ENCODE data around the gene MAS1.

The MAS1 gene

DNA sequence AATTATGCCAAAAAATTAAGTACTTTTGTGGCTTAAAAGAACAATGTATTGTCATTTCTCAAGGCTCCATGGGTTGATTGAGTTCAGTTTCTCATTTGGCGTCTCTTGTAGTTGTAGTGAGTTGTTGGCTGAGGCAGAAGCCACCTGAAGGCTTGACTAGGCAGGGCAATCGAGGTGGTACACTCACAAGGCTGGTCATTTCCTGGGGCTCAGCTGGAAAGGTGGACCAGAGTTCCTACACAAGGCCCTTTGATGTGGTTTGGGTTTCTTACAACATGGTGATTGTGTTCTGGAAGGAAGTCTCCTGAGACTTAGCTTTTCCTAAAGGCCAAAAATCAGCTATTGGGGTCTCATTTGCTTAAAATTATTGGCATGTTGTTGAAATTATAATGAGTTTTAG, 22.6 kb downstream of the MAS1 start:
- no peaks in the 10 kb centered on the region for H3K27me3 ChIP-seq (ENCODE audit: insufficient read depth, low read length, poor library complexity)
- H3K27ac ChIP-seq (ENCODE audit: low read depth, low read length): no peak overlapping the region
- H3K4me3 ChIP-seq (ENCODE audit: low read length): no peak overlapping the region
- DNase-seq: no peak
- no peak overlapping the region for H2BK120ac ChIP-seq (ENCODE audit: low read depth, low read length)
- no peak overlapping the region for H4K5ac ChIP-seq (ENCODE audit: low read length)
- H3K79me2 ChIP-seq (ENCODE audit: control insufficient read depth, insufficient read depth, low read length): no peaks in the 10 kb centered on the region
- no peak overlapping the region for H3K23ac ChIP-seq (ENCODE audit: low read length)
- no peak overlapping the region for H2BK5ac ChIP-seq (ENCODE audit: low read length)
- H3K4me2 ChIP-seq (ENCODE audit: low read length): no peak overlapping the region
- H2BK15ac ChIP-seq (replicated peaks; ENCODE audit: low read depth): no peak overlapping the region
- H3K18ac ChIP-seq (ENCODE audit: low read length): no peak overlapping the region
- H3K56ac ChIP-seq (ENCODE audit: low read length): no peak overlapping the region
- H2AK5ac ChIP-seq (ENCODE audit: low read length): no peak overlapping the region
- H4K8ac ChIP-seq (ENCODE audit: low read depth, low read length): no peak overlapping the region
- no CpG with 5 or more reads among the region's 2 CpGs for WGBS (ENCODE audit: extremely low coverage, insufficient coverage, low lambda C conversion rate)
- H3K4me1 ChIP-seq (ENCODE audit: control insufficient read depth, low read depth, low read length): no peaks in the 10 kb centered on the region
- no peak overlapping the region for H3K4ac ChIP-seq (ENCODE audit: low read depth, low read length)
- H3K9ac ChIP-seq (ENCODE audit: low read length): no peak overlapping the region
- H3K36me3 ChIP-seq (ENCODE audit: control insufficient read depth, insufficient read depth, low read length): no peaks in the 10 kb centered on the region
- no peaks in the 10 kb centered on the region for H3K79me1 ChIP-seq (ENCODE audit: low read length)

DNA sequence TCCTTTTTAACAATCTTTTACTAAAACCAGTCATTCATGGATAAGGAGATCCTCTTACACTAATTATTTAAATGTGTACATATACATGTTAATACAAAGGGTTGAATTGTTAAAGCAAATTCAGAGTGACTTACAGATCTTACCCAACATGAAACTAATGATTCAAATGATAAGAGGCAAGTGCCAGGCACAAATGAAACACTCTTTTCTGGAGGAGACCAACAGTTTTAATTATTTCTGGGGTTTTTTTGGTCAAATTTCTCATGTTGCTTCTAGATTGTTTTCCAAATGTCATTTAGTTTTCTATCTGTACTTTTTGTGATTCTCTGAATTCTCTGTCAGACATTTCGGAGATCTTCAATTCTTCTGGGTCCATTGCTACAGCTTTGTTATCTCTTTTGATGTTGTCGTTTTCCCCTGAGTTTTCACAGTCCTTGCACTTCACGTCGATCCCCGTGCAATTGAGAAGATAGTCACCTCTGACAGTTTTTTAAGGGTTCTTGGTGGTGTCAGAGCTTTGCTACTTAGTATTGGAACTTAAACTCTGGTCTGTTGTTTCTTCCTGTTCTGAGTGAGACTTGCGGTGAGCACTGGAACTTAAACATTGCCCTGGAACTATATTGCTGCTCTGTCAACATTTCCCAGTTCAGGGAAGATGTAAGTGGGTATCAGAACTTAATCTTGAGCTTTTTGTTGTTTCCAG, 23.2 kb downstream of the MAS1 start:
- Histone ChIP-seq H3K27me3 (ENCODE audit: insufficient read depth, low read length, poor library complexity) (no peaks in the 10 kb centered on the region), H3K79me2 (ENCODE audit: control insufficient read depth, insufficient read depth, low read length) (no peaks in the 10 kb centered on the region), H4K5ac (ENCODE audit: low read length) (no peak overlapping the region), H3K4me2 (ENCODE audit: low read length) (no peak overlapping the region), H3K23ac (ENCODE audit: low read length) (no peak overlapping the region), H3K4me3 (ENCODE audit: low read length) (no peak overlapping the region), H2AK5ac (ENCODE audit: low read length) (no peak overlapping the region), H3K56ac (ENCODE audit: low read length) (no peak overlapping the region), H3K79me1 (ENCODE audit: low read length) (no peaks in the 10 kb centered on the region), H3K27ac (ENCODE audit: low read depth, low read length) (no peak overlapping the region), H2BK5ac (ENCODE audit: low read length) (no peak overlapping the region), H3K4me1 (ENCODE audit: control insufficient read depth, low read depth, low read length) (no peaks in the 10 kb centered on the region), H3K9ac (ENCODE audit: low read length) (no peak overlapping the region), H3K18ac (ENCODE audit: low read length) (no peak overlapping the region), H3K36me3 (ENCODE audit: control insufficient read depth, insufficient read depth, low read length) (no peaks in the 10 kb centered on the region), H2BK120ac (ENCODE audit: low read depth, low read length) (no peak overlapping the region), H2BK15ac (replicated peaks; ENCODE audit: low read depth) (no peak overlapping the region), H3K4ac (ENCODE audit: low read depth, low read length) (no peak overlapping the region), H4K8ac (ENCODE audit: low read depth, low read length) (no peak overlapping the region)
- no peak for DNase-seq
- no CpG with 5 or more reads among the region's 6 CpGs for WGBS (ENCODE audit: extremely low coverage, insufficient coverage, low lambda C conversion rate)

DNA sequence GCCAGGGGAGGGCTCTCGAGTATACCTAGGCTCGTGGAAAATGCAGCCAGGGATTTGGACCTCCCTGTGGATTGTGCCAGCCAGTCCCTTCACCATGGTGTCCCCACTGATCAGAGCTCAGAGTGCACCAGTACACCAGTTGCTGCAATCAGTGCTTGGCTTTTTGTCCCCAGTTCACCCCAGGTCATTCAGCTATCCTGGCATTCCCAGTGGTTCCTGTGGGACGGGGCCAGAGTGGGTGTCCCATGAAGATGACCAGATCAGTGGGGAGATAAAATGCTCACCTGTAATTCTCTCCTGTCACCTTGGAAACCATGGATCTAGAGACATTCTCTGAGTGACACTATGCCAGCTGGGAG, 23.8 kb downstream of the MAS1 start:
- no CpG with 5 or more reads among the region's 3 CpGs for WGBS (ENCODE audit: extremely low coverage, insufficient coverage, low lambda C conversion rate)
- H3K27me3 ChIP-seq (ENCODE audit: insufficient read depth, low read length, poor library complexity): no peaks in the 10 kb centered on the region
- H3K9ac ChIP-seq (ENCODE audit: low read length): no peak overlapping the region
- no peak overlapping the region for H3K56ac ChIP-seq (ENCODE audit: low read length)
- H3K36me3 ChIP-seq (ENCODE audit: control insufficient read depth, insufficient read depth, low read length): no peaks in the 10 kb centered on the region
- H3K23ac ChIP-seq (ENCODE audit: low read length): no peak overlapping the region
- no peak overlapping the region for H3K18ac ChIP-seq (ENCODE audit: low read length)
- no peaks in the 10 kb centered on the region for H3K79me2 ChIP-seq (ENCODE audit: control insufficient read depth, insufficient read depth, low read length)
- no peak overlapping the region for H3K4me2 ChIP-seq (ENCODE audit: low read length)
- no peak overlapping the region for H2BK15ac ChIP-seq (replicated peaks; ENCODE audit: low read depth)
- H4K5ac ChIP-seq (ENCODE audit: low read length): no peak overlapping the region
- H3K4me1 ChIP-seq (ENCODE audit: control insufficient read depth, low read depth, low read length): no peaks in the 10 kb centered on the region
- DNase-seq: no peak
- no peak overlapping the region for H3K27ac ChIP-seq (ENCODE audit: low read depth, low read length)
- H3K4ac ChIP-seq (ENCODE audit: low read depth, low read length): no peak overlapping the region
- H3K4me3 ChIP-seq (ENCODE audit: low read length): no peak overlapping the region
- no peak overlapping the region for H4K8ac ChIP-seq (ENCODE audit: low read depth, low read length)
- H3K79me1 ChIP-seq (ENCODE audit: low read length): no peaks in the 10 kb centered on the region
- H2BK5ac ChIP-seq (ENCODE audit: low read length): no peak overlapping the region
- no peak overlapping the region for H2AK5ac ChIP-seq (ENCODE audit: low read length)
- no peak overlapping the region for H2BK120ac ChIP-seq (ENCODE audit: low read depth, low read length)

DNA sequence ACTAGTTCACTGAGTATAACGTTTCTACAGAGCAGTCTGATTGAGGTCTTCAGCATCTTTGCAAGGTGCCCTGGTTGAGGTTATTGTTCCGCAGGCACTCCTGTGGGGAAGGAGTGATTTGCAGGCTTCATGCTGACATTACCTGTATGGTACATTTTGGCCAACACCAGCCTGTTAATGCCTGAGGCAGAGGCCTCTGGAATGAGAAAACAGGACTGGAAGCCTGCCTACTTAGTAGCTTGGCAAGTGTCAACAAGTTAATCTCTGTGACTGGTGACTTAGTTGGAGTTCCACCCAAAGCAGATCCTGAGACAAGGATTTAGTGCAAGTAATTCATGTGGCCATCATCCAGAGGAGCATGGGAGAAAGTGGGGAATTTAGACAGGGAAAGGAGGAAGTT, 24.6 kb downstream of the MAS1 start:
- no peak overlapping the region for H3K23ac ChIP-seq (ENCODE audit: low read length)

DNA sequence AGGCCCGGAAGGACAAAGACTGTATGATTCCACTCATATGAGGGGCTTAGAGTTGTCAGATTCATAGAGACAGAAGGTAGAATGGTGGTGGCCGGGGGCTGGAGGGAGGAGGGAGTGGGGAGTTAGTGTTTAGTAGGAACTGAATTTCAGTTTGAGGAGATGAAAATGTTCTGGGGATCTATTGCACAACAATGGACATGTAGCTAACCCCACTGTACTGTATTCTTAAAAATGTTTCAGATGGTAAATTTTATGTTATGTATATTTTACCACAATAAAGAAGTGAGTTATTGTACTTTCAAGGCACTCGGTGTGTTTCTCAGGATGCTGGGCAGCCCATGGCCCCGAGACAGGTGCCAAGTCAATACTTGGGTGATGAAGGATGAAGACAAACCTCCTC, 25.4 kb downstream of the MAS1 start:
- H3K56ac ChIP-seq (ENCODE audit: low read length): no peak overlapping the region
- no peak overlapping the region for H4K5ac ChIP-seq (ENCODE audit: low read length)
- H3K18ac ChIP-seq (ENCODE audit: low read length): no peak overlapping the region
- no peak overlapping the region for H2BK15ac ChIP-seq (replicated peaks; ENCODE audit: low read depth)
- no peak overlapping the region for H2BK5ac ChIP-seq (ENCODE audit: low read length)
- no peak overlapping the region for H3K4ac ChIP-seq (ENCODE audit: low read depth, low read length)
- H3K23ac ChIP-seq (ENCODE audit: low read length): no peak overlapping the region
- H3K4me3 ChIP-seq (ENCODE audit: low read length): no peak overlapping the region
- no peak overlapping the region for H3K9ac ChIP-seq (ENCODE audit: low read length)
- no peaks in the 10 kb centered on the region for H3K4me1 ChIP-seq (ENCODE audit: control insufficient read depth, low read depth, low read length)
- H3K36me3 ChIP-seq (ENCODE audit: control insufficient read depth, insufficient read depth, low read length): no peaks in the 10 kb centered on the region
- H4K8ac ChIP-seq (ENCODE audit: low read depth, low read length): no peak overlapping the region
- no peaks in the 10 kb centered on the region for H3K27me3 ChIP-seq (ENCODE audit: insufficient read depth, low read length, poor library complexity)
- H2BK120ac ChIP-seq (ENCODE audit: low read depth, low read length): no peak overlapping the region
- DNase-seq: no peak
- H3K79me2 ChIP-seq (ENCODE audit: control insufficient read depth, insufficient read depth, low read length): no peaks in the 10 kb centered on the region
- H3K4me2 ChIP-seq (ENCODE audit: low read length): no peak overlapping the region
- no CpG with 5 or more reads among the region's 4 CpGs for WGBS (ENCODE audit: extremely low coverage, insufficient coverage, low lambda C conversion rate)
- no peak overlapping the region for H2AK5ac ChIP-seq (ENCODE audit: low read length)
- H3K79me1 ChIP-seq (ENCODE audit: low read length): no peaks in the 10 kb centered on the region
- H3K27ac ChIP-seq (ENCODE audit: low read depth, low read length): no peak overlapping the region

More for the DNA sequence above, 24.6 kb downstream of the MAS1 start:
- Histone ChIP-seq H4K5ac (ENCODE audit: low read length) (no peak overlapping the region), H4K8ac (ENCODE audit: low read depth, low read length) (no peak overlapping the region), H3K27ac (ENCODE audit: low read depth, low read length) (no peak overlapping the region), H3K36me3 (ENCODE audit: control insufficient read depth, insufficient read depth, low read length) (no peaks in the 10 kb centered on the region), H3K56ac (ENCODE audit: low read length) (no peak overlapping the region), H3K9ac (ENCODE audit: low read length) (no peak overlapping the region), H3K4ac (ENCODE audit: low read depth, low read length) (no peak overlapping the region), H3K4me3 (ENCODE audit: low read length) (no peak overlapping the region), H2BK120ac (ENCODE audit: low read depth, low read length) (no peak overlapping the region), H3K79me2 (ENCODE audit: control insufficient read depth, insufficient read depth, low read length) (no peaks in the 10 kb centered on the region), H3K27me3 (ENCODE audit: insufficient read depth, low read length, poor library complexity) (no peaks in the 10 kb centered on the region), H3K4me1 (ENCODE audit: control insufficient read depth, low read depth, low read length) (no peaks in the 10 kb centered on the region), H2BK15ac (replicated peaks; ENCODE audit: low read depth) (no peak overlapping the region), H2BK5ac (ENCODE audit: low read length) (no peak overlapping the region), H3K79me1 (ENCODE audit: low read length) (no peaks in the 10 kb centered on the region), H2AK5ac (ENCODE audit: low read length) (no peak overlapping the region), H3K18ac (ENCODE audit: low read length) (no peak overlapping the region), H3K4me2 (ENCODE audit: low read length) (no peak overlapping the region)
- no CpG with 5 or more reads among the region's 2 CpGs for WGBS (ENCODE audit: extremely low coverage, insufficient coverage, low lambda C conversion rate)
- no peak for DNase-seq

DNA sequence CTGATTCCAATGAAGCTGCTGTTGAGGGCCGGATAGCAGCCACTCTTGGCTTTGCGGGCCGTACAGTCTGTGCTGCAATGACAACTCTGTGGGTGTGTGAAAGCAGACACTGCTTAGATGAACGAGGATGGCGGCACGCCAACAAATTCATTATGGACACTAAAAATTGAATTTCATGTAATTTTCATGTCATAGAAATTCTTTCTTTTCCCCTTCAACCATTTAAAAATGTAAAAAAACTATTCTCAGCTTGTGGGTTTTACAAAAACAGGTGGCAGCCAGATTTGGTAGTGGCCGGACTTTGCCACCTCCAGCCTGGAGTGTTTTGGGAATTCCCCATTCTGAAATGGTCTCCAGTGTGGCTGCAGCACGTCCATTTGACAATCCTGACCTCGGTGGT, 26.0 kb downstream of the MAS1 start:
- Histone ChIP-seq H3K79me1 (ENCODE audit: low read length) (no peaks in the 10 kb centered on the region), H2BK15ac (replicated peaks; ENCODE audit: low read depth) (no peak overlapping the region)
- no peak for DNase-seq

More for the DNA sequence above, 26.0 kb downstream of the MAS1 start:
- Histone ChIP-seq H3K4me3 (ENCODE audit: low read length) (no peak overlapping the region), H2BK5ac (ENCODE audit: low read length) (no peak overlapping the region), H3K4me1 (ENCODE audit: control insufficient read depth, low read depth, low read length) (no peaks in the 10 kb centered on the region), H3K4me2 (ENCODE audit: low read length) (no peak overlapping the region), H3K4ac (ENCODE audit: low read depth, low read length) (no peak overlapping the region), H3K56ac (ENCODE audit: low read length) (no peak overlapping the region), H3K18ac (ENCODE audit: low read length) (no peak overlapping the region), H2BK120ac (ENCODE audit: low read depth, low read length) (no peak overlapping the region), H3K9ac (ENCODE audit: low read length) (no peak overlapping the region), H3K36me3 (ENCODE audit: control insufficient read depth, insufficient read depth, low read length) (no peaks in the 10 kb centered on the region), H4K5ac (ENCODE audit: low read length) (no peak overlapping the region), H3K79me2 (ENCODE audit: control insufficient read depth, insufficient read depth, low read length) (no peaks in the 10 kb centered on the region), H3K27me3 (ENCODE audit: insufficient read depth, low read length, poor library complexity) (no peaks in the 10 kb centered on the region), H4K8ac (ENCODE audit: low read depth, low read length) (no peak overlapping the region), H3K27ac (ENCODE audit: low read depth, low read length) (no peak overlapping the region), H2AK5ac (ENCODE audit: low read length) (no peak overlapping the region), H3K23ac (ENCODE audit: low read length) (no peak overlapping the region)
- no CpG with 5 or more reads among the region's 9 CpGs for WGBS (ENCODE audit: extremely low coverage, insufficient coverage, low lambda C conversion rate)
